Keratinocyte (primary cell): Measurements from ENCODE around the gene HOXC9.

ENCODE experiments used
- CTCF ChIP-seq, 3 experiments: IDR thresholded peaks in 1 of 3; conservative IDR thresholded peaks in 1 of 3; optimal IDR thresholded peaks in 1 of 3; 2 replicates in 2 of 3; 3 replicates in 1 of 3; pipeline versions ENCODE3 to v1.5.1; 2011; ENCODE audit warnings: low read length in 3 of 3, mild to moderate bottlenecking in 3 of 3, moderate library complexity in 2 of 3, control low read depth in 1 of 3, inconsistent platforms in 1 of 3; ENCODE audit not compliant: insufficient read depth in 2 of 3; ENCODE audit errors: extremely low read depth in 1 of 3
- EZH2 ChIP-seq: IDR thresholded peaks from one replicate; pipeline ENCODE4 v1.6.1; 2012; ENCODE audit warnings: inconsistent platforms, mild to moderate bottlenecking, low read length, moderate library complexity

GRCh38 chr12:54017878-54018467, 18.0 kb downstream of the HOXC9 start:
- TF ChIP-seq CTCF (optimal IDR thresholded peaks at IDR 0.05 in 1 of 3, IDR thresholded peaks at IDR 0.05 in 1 of 3, conservative IDR thresholded peaks at IDR 0.05 in 1 of 3; ENCODE audit: extremely low read depth in 1 of 3, insufficient read depth in 2 of 3, low read length in 3 of 3) (no peak), EZH2 (no peak)
